GM10266 (cell line): Measurements from ENCODE around the gene KRT12.

Source experiments
- DNase-seq: peaks from one replicate; pipeline ENCODE4 v3.0.0; 2012; ENCODE audit errors: extremely low spot score
- TF ChIP-seq, protein P1 (sequence below): IDR thresholded peaks from 2 replicates; pipeline ENCODE4 v1.5.1; 2012; ENCODE audit warnings: mild to moderate bottlenecking, low read depth; ENCODE audit not compliant: control insufficient read depth, insufficient read depth; ENCODE audit errors: missing control alignments

Gene KRT12

GRCh38 chr17:40909755-40910154 lies 42.7 kb upstream of the KRT12 start:
- DNase-seq, result no peak
- TF ChIP-seq, protein P1, sequence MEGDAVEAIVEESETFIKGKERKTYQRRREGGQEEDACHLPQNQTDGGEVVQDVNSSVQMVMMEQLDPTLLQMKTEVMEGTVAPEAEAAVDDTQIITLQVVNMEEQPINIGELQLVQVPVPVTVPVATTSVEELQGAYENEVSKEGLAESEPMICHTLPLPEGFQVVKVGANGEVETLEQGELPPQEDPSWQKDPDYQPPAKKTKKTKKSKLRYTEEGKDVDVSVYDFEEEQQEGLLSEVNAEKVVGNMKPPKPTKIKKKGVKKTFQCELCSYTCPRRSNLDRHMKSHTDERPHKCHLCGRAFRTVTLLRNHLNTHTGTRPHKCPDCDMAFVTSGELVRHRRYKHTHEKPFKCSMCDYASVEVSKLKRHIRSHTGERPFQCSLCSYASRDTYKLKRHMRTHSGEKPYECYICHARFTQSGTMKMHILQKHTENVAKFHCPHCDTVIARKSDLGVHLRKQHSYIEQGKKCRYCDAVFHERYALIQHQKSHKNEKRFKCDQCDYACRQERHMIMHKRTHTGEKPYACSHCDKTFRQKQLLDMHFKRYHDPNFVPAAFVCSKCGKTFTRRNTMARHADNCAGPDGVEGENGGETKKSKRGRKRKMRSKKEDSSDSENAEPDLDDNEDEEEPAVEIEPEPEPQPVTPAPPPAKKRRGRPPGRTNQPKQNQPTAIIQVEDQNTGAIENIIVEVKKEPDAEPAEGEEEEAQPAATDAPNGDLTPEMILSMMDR, result no peak

DNA sequence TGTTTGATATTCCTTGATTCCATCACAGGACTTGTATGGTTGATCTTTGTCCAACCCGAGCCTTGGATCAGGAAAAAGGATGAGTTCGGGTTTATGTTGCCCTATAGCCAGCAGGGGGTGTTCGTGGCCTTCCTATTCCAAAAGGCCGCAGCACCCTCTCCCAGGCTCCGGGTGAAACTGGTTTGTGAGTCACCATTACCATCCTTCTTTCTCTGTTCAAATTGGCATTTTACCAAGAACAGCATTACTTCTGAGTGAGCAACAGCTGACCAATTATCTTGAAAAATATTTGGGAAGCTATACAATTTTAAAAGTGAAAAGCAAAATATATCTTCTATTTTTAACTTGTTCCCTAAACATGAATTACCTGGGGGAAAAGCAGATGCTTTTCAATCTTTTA lies 42.3 kb upstream of the KRT12 start:
- peak; percentile 58 for DNase-seq
- TF ChIP-seq, protein P1, result peak; percentile 73

- DNase-seq, result no peak
- TF ChIP-seq, protein P1, result no peak
These were observed 39.6 kb upstream of the KRT12 start for GRCh38 chr17:40906613-40907012.

GRCh38 chr17:40905370-40905769 lies 38.3 kb upstream of the KRT12 start:
- no peak for DNase-seq
- TF ChIP-seq, protein P1, result no peak

GRCh38 chr17:40903129-40903847 lies 36.3 kb upstream of the KRT12 start:
- no peak for DNase-seq

GRCh38 chr17:40902498-40902897 lies 35.5 kb upstream of the KRT12 start:
- TF ChIP-seq, protein P1, result no peak
- DNase-seq, result no peak

More at GRCh38 chr17:40903129-40903847, 36.3 kb upstream of the KRT12 start:
- TF ChIP-seq, protein P1, result no peak

- DNase-seq, result no peak
- TF ChIP-seq, protein P1, result no peak
These were observed 35.0 kb upstream of the KRT12 start for GRCh38 chr17:40901981-40902474.
